Adrenal gland (tissue), 5 donors: ENCODE data around the gene MTHFD2L.

ENCODE experiments used
- CTCF ChIP-seq, 6 experiments: fragments of 450-650 bp in 4 of 6; fragments of 200-600 bp in 2 of 6; sonication (generic) in 1 of 6; IDR thresholded peaks; 1 replicate in 5 of 6; 2 replicates in 1 of 6; pipeline versions ENCODE4 v1.5.1 to v1.8.0; 2016 to 2021; ENCODE audit warnings: antibody characterized with exemption in 6 of 6, mild to moderate bottlenecking in 2 of 6, moderate library complexity in 1 of 6
- POLR2A ChIP-seq, 2 donors: fragments of 450-650 bp; IDR thresholded peaks; one replicate each; pipeline ENCODE4 v1.6.1; 2017; ENCODE audit warnings: antibody characterized with exemption in 2 of 2, mild to moderate bottlenecking in 2 of 2, moderate library complexity in 1 of 2
- donor health status: DM: no; HTN: no; CAD: no.

- TF ChIP-seq CTCF (IDR thresholded peaks at IDR 0.05) (no peak), POLR2A (IDR thresholded peaks at IDR 0.05) (no peak)
Observed at GRCh38 chr4:74132944-74133343, 25.0 kb upstream of the MTHFD2L start.
